HepG2 (cell line): Measurements from ENCODE around the gene PRKCB. TPM values are rescaled to one million over a fixed set of nuclear protein-coding genes. Genes with fewer than 3 reads are reported as not detected.

Experiments used
- ATAC-seq: fragments of 200-7000 bp; cut with Tn5 transposase; 3 replicates; pipeline ENCODE4 v1.9.1; 2020; ENCODE audit warnings: mild to moderate bottlenecking, moderate library complexity
- BruUV-seq: library from RNA; stranded (reverse); fragments of 400-500 nt; replicated peaks from 2 replicates; lab custom pipeline; 2021; lab: Mats Ljungman, UMichigan
- CTCF ChIA-PET: fragments of 300-600 bp; formaldehyde crosslinking; extraction: SDS; loops from one replicate; lab custom pipeline; 2021; ENCODE audit warnings: low total read pairs, inconsistent platforms, low intra/inter-chr PET ratio; lab: Yijun Ruan, JAX
- POLR2A ChIA-PET: fragments of 350-600 bp; sonication (Branson Sonifier 250); formaldehyde crosslinking; loops from one replicate; lab custom pipeline; 2020; ENCODE audit warnings: antibody characterized with exemption, inconsistent platforms; lab: Yijun Ruan, JAX
- DNase-seq: peaks from one replicate; pipeline ENCODE4 v3.0.0-alpha.2; 2015; ENCODE audit warnings: low spot score
- FAIRE-seq: peaks from 3 replicates; lab custom pipeline; 2011; peaks lifted over from hg19 to GRCh38; lab: Jason Lieb, UNC
- H2AFZ ChIP-seq: one replicate; pipeline ENCODE4 v1.6.1; 2011; ENCODE audit warnings: low read length, inconsistent platforms
- H3K27ac ChIP-seq: fragments of 300-600 bp; 3 replicates; pipeline ENCODE4 v1.8.0; 2011; ENCODE audit warnings: mixed run types, mild to moderate bottlenecking, mixed read lengths, low read length, inconsistent platforms; ENCODE audit not compliant: insufficient read depth; ENCODE audit errors: extremely low read length
- H3K27me3 ChIP-seq, 2 experiments: fragments of 200-600 bp in 1 of 2; 2 replicates in 1 of 2; 3 replicates in 1 of 2; pipeline versions ENCODE4 v1.6.0 to v1.8.0; 2011; ENCODE audit warnings: low read length in 2 of 2, mild to moderate bottlenecking in 2 of 2, moderate library complexity in 2 of 2, inconsistent platforms in 1 of 2; ENCODE audit not compliant: insufficient read depth in 2 of 2, control insufficient read depth in 1 of 2
- H3K36me3 ChIP-seq, 2 experiments: fragments of 200-600 bp in 1 of 2; replicated peaks in 1 of 2; 2 replicates in 1 of 2; 3 replicates in 1 of 2; pipeline versions ENCODE4 v1.5.1 to v1.8.0; 2011; ENCODE audit warnings: low read length in 2 of 2, inconsistent platforms in 1 of 2; ENCODE audit not compliant: insufficient read depth in 2 of 2, control insufficient read depth in 1 of 2
- H3K4me1 ChIP-seq: 2 replicates; pipeline ENCODE4 v1.5.1; 2012; ENCODE audit warnings: low read length, inconsistent platforms; ENCODE audit not compliant: insufficient read depth
- H3K4me2 ChIP-seq: 2 replicates; pipeline ENCODE4 v1.6.0; 2011; ENCODE audit warnings: low read depth, low read length, inconsistent platforms
- H3K4me3 ChIP-seq, 3 experiments: fragments of 200-600 bp in 1 of 3; sonication (generic), shearing (Covaris generic) in 1 of 3; replicated peaks in 1 of 3; 2 replicates each; pipeline ENCODE4 v1.5.1; 2011 to 2016; ENCODE audit warnings: low read length in 3 of 3, inconsistent platforms in 2 of 3, low read depth in 2 of 3, mild to moderate bottlenecking in 2 of 3, control low read depth in 1 of 3, mixed read lengths in 1 of 3; ENCODE audit not compliant: insufficient read depth in 1 of 3
- H3K79me2 ChIP-seq: one replicate; pipeline ENCODE4 v1.6.1; 2011; ENCODE audit warnings: low read length, inconsistent platforms; ENCODE audit not compliant: insufficient read depth
- H3K9ac ChIP-seq: 2 replicates; pipeline ENCODE4 v1.6.0; 2011; ENCODE audit warnings: mild to moderate bottlenecking, low read depth, low read length, inconsistent platforms; ENCODE audit not compliant: insufficient read depth
- H3K9me3 ChIP-seq: 2 replicates; pipeline ENCODE4 v1.5.1; 2012; ENCODE audit warnings: mild to moderate bottlenecking, low read length
- H4K20me1 ChIP-seq: 2 replicates; pipeline ENCODE4 v1.6.0; 2011; ENCODE audit warnings: inconsistent platforms, mild to moderate bottlenecking, low read length, moderate library complexity; ENCODE audit not compliant: insufficient read depth
- ARHGAP35 ChIP-seq: sonication (generic); formaldehyde crosslinking; IDR thresholded peaks from 2 replicates; pipeline ENCODE4 v1.9.0; 2022; ENCODE audit warnings: mild to moderate bottlenecking, inconsistent platforms, moderate library complexity, missing genetic modification reagents, borderline replicate concordance
- CBX2 ChIP-seq, 2 experiments: fragments of 200-600 bp in 1 of 2; sonication (generic); formaldehyde crosslinking in 1 of 2; IDR thresholded peaks; 2 replicates each; pipeline versions ENCODE4 v1.7.0 to v1.8.1; 2018 to 2022; ENCODE audit warnings: low read depth in 2 of 2, low read length in 1 of 2, mild to moderate bottlenecking in 1 of 2, missing genetic modification reagents in 1 of 2
- FOXK2 ChIP-seq: fragments of 450-650 bp; IDR thresholded peaks from 2 replicates; pipeline ENCODE4 v1.6.1; 2016
- FOXP1 ChIP-seq, 2 experiments: fragments of 450-650 bp in 1 of 2; IDR thresholded peaks; 2 replicates each; pipeline ENCODE4 v1.6.1; 2017 to 2018; ENCODE audit warnings: antibody characterized with exemption in 1 of 2
- HNRNPLL ChIP-seq: fragments of 200-400 bp; formaldehyde crosslinking; IDR thresholded peaks from 2 replicates; pipeline ENCODE4 v1.6.1; 2017; ENCODE audit warnings: mild to moderate bottlenecking, low read depth, low read length; ENCODE audit not compliant: poor library complexity, severe bottlenecking
- MYNN ChIP-seq: sonication (generic); formaldehyde crosslinking; IDR thresholded peaks from 2 replicates; pipeline ENCODE4 v1.4.0; 2020; ENCODE audit warnings: mild to moderate bottlenecking, low read depth, missing genetic modification reagents
- NAIF1 ChIP-seq: sonication (generic); formaldehyde crosslinking; IDR thresholded peaks from 2 replicates; pipeline ENCODE4 v1.5.0; 2020; ENCODE audit warnings: mild to moderate bottlenecking, missing genetic modification reagents, borderline replicate concordance
- NFE2L1 ChIP-seq: sonication (generic); formaldehyde crosslinking; IDR thresholded peaks from 2 replicates; pipeline ENCODE4 v1.4.0; 2020; ENCODE audit warnings: missing genetic modification reagents, mild to moderate bottlenecking, borderline replicate concordance
- NPAS2 ChIP-seq: sonication (generic); formaldehyde crosslinking; IDR thresholded peaks from 2 replicates; pipeline ENCODE4 v1.8.0; 2022; ENCODE audit warnings: mild to moderate bottlenecking, missing genetic modification reagents, borderline replicate concordance
- SMARCC2 ChIP-seq: fragments of 450-650 bp; IDR thresholded peaks from 2 replicates; pipeline ENCODE4 v1.6.1; 2017; ENCODE audit warnings: antibody characterized with exemption, mild to moderate bottlenecking
- ZFP36L1 ChIP-seq: sonication (generic); formaldehyde crosslinking; IDR thresholded peaks from 2 replicates; pipeline ENCODE4 v1.8.0; 2022; ENCODE audit warnings: mild to moderate bottlenecking, missing genetic modification reagents, moderate library complexity
- ZNF101 ChIP-seq: sonication (generic); formaldehyde crosslinking; IDR thresholded peaks from 2 replicates; pipeline ENCODE4 v1.4.0; 2020; ENCODE audit warnings: mild to moderate bottlenecking, low read depth, missing genetic modification reagents, borderline replicate concordance
- ZNF121 ChIP-seq: sonication (generic); formaldehyde crosslinking; IDR thresholded peaks from 2 replicates; pipeline ENCODE4 v1.5.0; 2020; ENCODE audit warnings: mild to moderate bottlenecking, missing genetic modification reagents
- ZNF282 ChIP-seq: fragments of 450-650 bp; IDR thresholded peaks from 2 replicates; pipeline ENCODE4 v1.6.1; 2018; ENCODE audit not compliant: partially characterized antibody
- ZNF510 ChIP-seq: sonication (generic); formaldehyde crosslinking; IDR thresholded peaks from 2 replicates; pipeline ENCODE4 v1.4.0; 2020; ENCODE audit warnings: low read depth, mild to moderate bottlenecking, missing genetic modification reagents
- ZNF672 ChIP-seq: sonication (generic); formaldehyde crosslinking; IDR thresholded peaks from 2 replicates; pipeline ENCODE4 v1.8.1; 2022; ENCODE audit warnings: missing genetic modification reagents
- ZNF713 ChIP-seq: sonication (generic); formaldehyde crosslinking; IDR thresholded peaks from 2 replicates; pipeline ENCODE4 v1.4.0; 2020; ENCODE audit warnings: mild to moderate bottlenecking, missing genetic modification reagents
- WGBS: methylation state at CpG from one replicate; pipeline ENCODE4 v1.1.6; 2017; ENCODE audit warnings: low lambda C conversion rate; 5-methylcytosine and 5-hydroxymethylcytosine counted together
- in situ Hi-C: cut with HindIII; loops from 2 replicates; pipeline ENCODE4 v1.10.0; 2017; ENCODE audit warnings: low pct_unique_long_range_greater_than_20kb; ENCODE audit not compliant: extremely low pct_ligation_motif_present
- intact Hi-C: fragments of 100-400 bp; cut with micrococcal nuclease; formaldehyde crosslinking; loops from one replicate; pipeline ENCODE4 v1.10.0; 2022; ENCODE audit not compliant: unreplicated experiment
- polyA plus RNA-seq, 8 experiments: library from polyadenylated mRNA; depleted of rRNA in 3 of 8; stranded (reverse) in 7 of 8; unstranded in 1 of 8; fragments of >200 nt; fragmentation: Illumina TruSeq in 4 of 8; extraction: Trizol in 4 of 8; gene quantifications; 2 replicates each; pipeline versions ENCODE4 v1.2.1 to v1.2.3, GENCODE V29; 2011 to 2016; ENCODE audit warnings: low read depth in 4 of 8, missing spikeins in 1 of 8, mixed read lengths in 1 of 8; ENCODE audit not compliant: insufficient read depth in 1 of 8
- total RNA-seq, 5 experiments: library from RNA; depleted of rRNA; stranded (reverse); fragments of >200 nt; fragmentation: Illumina TruSeq; extraction: Trizol; gene quantifications; 2 replicates each; pipeline ENCODE4 v1.2.3, GENCODE V29; 2016; ENCODE audit warnings: low read depth in 1 of 5
- TF ChIP-seq, protein P1 (sequence below): sonication (generic); formaldehyde crosslinking; IDR thresholded peaks from 2 replicates; pipeline ENCODE4 v1.4.0; 2020; ENCODE audit warnings: missing genetic modification reagents, borderline replicate concordance
- TF ChIP-seq, protein P2 (sequence below): sonication (generic); formaldehyde crosslinking; IDR thresholded peaks from 2 replicates; pipeline ENCODE4 v1.8.0; 2022; ENCODE audit warnings: missing genetic modification reagents, mild to moderate bottlenecking, inconsistent platforms, borderline replicate concordance
- TF ChIP-seq, protein P3 (sequence below), 2 experiments: fragments of 450-650 bp in 1 of 2; sonication (generic) in 1 of 2; formaldehyde crosslinking; IDR thresholded peaks; 2 replicates each; pipeline versions ENCODE4 v1.5.0 to v1.8.0; 2020 to 2022; ENCODE audit warnings: mild to moderate bottlenecking in 1 of 2, missing genetic modification reagents in 1 of 2

PRKCB gene
- total and polyA plus RNA-seq, 2 of the 13 experiments (the other 11 are each of a cell fraction or from before 2014, with no cell fraction given), result 0.01 TPM; not detected in 1

DNA sequence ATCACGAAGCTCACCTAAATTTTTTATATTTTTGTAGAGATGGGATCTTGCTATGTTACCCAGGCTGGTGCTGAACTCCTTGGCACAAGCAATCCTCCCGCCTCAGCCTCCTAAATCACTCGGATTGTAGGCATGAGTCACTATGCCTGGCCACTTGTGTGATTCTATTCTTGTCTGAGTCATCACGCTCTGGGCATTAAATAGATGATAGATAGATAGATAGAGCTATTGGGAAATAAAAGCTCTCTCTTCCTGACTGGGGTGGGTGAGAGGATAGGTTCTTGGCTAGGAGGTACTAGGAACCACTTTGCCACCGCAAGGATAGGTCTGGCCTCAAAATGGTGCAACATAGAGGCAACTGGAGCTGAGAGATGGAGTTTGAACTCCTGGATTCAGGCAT is 399.0 kb downstream of the PRKCB start (continued):
- TF ChIP-seq, protein P1, sequence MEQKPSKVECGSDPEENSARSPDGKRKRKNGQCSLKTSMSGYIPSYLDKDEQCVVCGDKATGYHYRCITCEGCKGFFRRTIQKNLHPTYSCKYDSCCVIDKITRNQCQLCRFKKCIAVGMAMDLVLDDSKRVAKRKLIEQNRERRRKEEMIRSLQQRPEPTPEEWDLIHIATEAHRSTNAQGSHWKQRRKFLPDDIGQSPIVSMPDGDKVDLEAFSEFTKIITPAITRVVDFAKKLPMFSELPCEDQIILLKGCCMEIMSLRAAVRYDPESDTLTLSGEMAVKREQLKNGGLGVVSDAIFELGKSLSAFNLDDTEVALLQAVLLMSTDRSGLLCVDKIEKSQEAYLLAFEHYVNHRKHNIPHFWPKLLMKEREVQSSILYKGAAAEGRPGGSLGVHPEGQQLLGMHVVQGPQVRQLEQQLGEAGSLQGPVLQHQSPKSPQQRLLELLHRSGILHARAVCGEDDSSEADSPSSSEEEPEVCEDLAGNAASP (CRISPR knock-in tag), result no peak
- TF ChIP-seq ZNF510 (CRISPR knock-in tag) (no peak), NPAS2 (CRISPR knock-in tag) (no peak), ZFP36L1 (no peak), HNRNPLL (no peak)
- TF ChIP-seq, protein P2, sequence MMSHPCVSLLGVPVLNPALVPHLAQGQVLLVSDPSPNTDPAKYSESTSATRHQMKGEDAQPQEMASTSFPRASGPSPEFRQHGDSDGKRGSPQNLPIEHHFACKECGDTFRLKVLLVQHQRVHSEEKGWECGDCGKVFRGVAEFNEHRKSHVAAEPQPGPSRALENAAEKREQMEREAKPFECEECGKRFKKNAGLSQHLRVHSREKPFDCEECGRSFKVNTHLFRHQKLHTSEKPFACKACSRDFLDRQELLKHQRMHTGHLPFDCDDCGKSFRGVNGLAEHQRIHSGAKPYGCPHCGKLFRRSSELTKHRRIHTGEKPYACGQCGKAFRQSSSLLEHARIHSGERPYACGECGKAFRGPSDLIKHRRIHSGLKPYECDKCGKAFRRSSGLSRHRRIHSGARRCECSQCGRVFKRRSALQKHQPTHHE (CRISPR knock-in tag), result no peak

DNA sequence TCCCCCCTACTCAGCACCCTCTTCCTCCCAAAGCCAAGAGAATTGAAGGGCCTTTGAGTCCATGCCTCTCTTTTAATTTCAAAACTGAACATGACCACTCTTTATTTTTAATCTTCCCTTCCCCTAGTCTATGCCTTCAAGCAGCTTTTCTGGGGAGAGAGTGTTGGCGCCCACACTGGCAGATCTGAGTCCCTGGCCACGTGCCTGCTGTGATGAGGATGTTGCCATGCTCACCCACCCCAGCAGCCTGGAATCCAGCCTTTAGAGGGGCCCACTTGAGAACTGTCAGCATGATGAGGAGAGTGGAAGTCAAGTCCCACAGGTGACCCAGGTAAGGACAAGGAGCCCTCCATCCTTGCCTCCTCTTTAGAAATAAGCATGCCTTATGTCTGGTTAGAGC is 400.0 kb downstream of the PRKCB start:
- intact Hi-C loops, result loop anchor here (10.0 kb wide), 1 partner anchor 1459 kb away; the partner anchor contains the start of gene HS3ST4
- no peaks in the 10 kb centered on the region for H3K36me3 ChIP-seq
- H2AFZ ChIP-seq, result no peak overlapping the region
- no peak overlapping the region for H3K4me2 ChIP-seq
- ChIA-PET POLR2A (no interaction called here), CTCF (no interaction called here)
- H4K20me1 ChIP-seq, result no peaks in the 10 kb centered on the region
- 3% methylated on average over 2 of the region's 2 CpGs for WGBS
- no TSS peak for BruUV-seq
- TF ChIP-seq ZNF713 (CRISPR knock-in tag) (no peak), ZNF672 (no peak), MYNN (no peak), FOXK2 (no peak), SMARCC2 (no peak), ZNF121 (CRISPR knock-in tag) (no peak), CBX2 (IDR thresholded peaks at IDR 0.05; ENCODE audit: low read depth, low read length) (no peak), CBX2 (CRISPR knock-in tag; IDR thresholded peaks at IDR 0.05; ENCODE audit: low read depth) (no peak), NFE2L1 (CRISPR knock-in tag) (no peak), ARHGAP35 (no peak), ZNF101 (CRISPR knock-in tag) (no peak), ZNF282 (no peak), FOXP1 (IDR thresholded peaks at IDR 0.05) (no peak), FOXP1 (CRISPR knock-in tag; IDR thresholded peaks at IDR 0.05) (no peak), NAIF1 (CRISPR knock-in tag) (no peak)
- TF ChIP-seq, protein P3, sequence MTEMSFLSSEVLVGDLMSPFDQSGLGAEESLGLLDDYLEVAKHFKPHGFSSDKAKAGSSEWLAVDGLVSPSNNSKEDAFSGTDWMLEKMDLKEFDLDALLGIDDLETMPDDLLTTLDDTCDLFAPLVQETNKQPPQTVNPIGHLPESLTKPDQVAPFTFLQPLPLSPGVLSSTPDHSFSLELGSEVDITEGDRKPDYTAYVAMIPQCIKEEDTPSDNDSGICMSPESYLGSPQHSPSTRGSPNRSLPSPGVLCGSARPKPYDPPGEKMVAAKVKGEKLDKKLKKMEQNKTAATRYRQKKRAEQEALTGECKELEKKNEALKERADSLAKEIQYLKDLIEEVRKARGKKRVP (CRISPR knock-in tag; IDR thresholded peaks at IDR 0.05), result no peak
- no peak overlapping the region for H3K9ac ChIP-seq
- ATAC-seq (no peak), DNase-seq (no peak), FAIRE-seq (no peak)
- H3K4me3 ChIP-seq, result no peak overlapping the region
- in situ Hi-C loops, result no loop called here
- no peaks in the 10 kb centered on the region; the same call in 1 of the 2 replicates for H3K9me3 ChIP-seq
- H3K79me2 ChIP-seq, result no peaks in the 10 kb centered on the region
- H3K27ac ChIP-seq, result no peak overlapping the region
- no peaks in the 10 kb centered on the region for H3K4me1 ChIP-seq
- no peaks in the 10 kb centered on the region; a peak in 1 of 5 replicates for H3K27me3 ChIP-seq
